Gastrocnemius medialis (tissue), 4 donors: ENCODE data around the gene UHRF2.

ENCODE experiments used
- CTCF ChIP-seq, 5 experiments: fragments of 450-650 bp in 3 of 5; fragments of 200-600 bp in 2 of 5; sonication (generic) in 2 of 5; IDR thresholded peaks in 4 of 5; conservative IDR thresholded peaks in 1 of 5; 1 replicate in 4 of 5; 2 replicates in 1 of 5; pipeline ENCODE4 v1.5.1; 2016 to 2019; ENCODE audit warnings: antibody characterized with exemption in 5 of 5, mild to moderate bottlenecking in 3 of 5, moderate library complexity in 3 of 5
- POLR2A ChIP-seq, 2 donors: fragments of 450-650 bp; IDR thresholded peaks; one replicate each; pipeline ENCODE4 v1.6.1; 2017; ENCODE audit warnings: antibody characterized with exemption in 2 of 2, mild to moderate bottlenecking in 2 of 2, moderate library complexity in 2 of 2

GRCh38 chr9:6479959-6480358 lies 67.0 kb downstream of the UHRF2 start:
- TF ChIP-seq CTCF (IDR thresholded peaks at IDR 0.05 in 4 of 5, conservative IDR thresholded peaks at IDR 0.05 in 1 of 5) = no peak
- TF ChIP-seq POLR2A (IDR thresholded peaks at IDR 0.05) = no peak
